Choroid plexus epithelial cell (primary cell): Measurements from ENCODE around the gene TRPC1.

ENCODE experiments used
- DNase-seq: peaks from one replicate; pipeline ENCODE4 v3.0.0-alpha.2; 2010; ENCODE audit warnings: low read depth
- H3K4me3 ChIP-seq: 2 replicates; pipeline ENCODE4 v1.5.1; 2011; ENCODE audit warnings: low read depth, mild to moderate bottlenecking, control low read depth, low read length, moderate library complexity
- TF ChIP-seq, protein P1 (sequence below): conservative IDR thresholded peaks from 2 replicates; pipeline ENCODE4 v1.5.1; 2011; ENCODE audit warnings: low read depth, mild to moderate bottlenecking, control low read depth, inconsistent platforms, low read length, moderate library complexity

The TRPC1 gene

DNA sequence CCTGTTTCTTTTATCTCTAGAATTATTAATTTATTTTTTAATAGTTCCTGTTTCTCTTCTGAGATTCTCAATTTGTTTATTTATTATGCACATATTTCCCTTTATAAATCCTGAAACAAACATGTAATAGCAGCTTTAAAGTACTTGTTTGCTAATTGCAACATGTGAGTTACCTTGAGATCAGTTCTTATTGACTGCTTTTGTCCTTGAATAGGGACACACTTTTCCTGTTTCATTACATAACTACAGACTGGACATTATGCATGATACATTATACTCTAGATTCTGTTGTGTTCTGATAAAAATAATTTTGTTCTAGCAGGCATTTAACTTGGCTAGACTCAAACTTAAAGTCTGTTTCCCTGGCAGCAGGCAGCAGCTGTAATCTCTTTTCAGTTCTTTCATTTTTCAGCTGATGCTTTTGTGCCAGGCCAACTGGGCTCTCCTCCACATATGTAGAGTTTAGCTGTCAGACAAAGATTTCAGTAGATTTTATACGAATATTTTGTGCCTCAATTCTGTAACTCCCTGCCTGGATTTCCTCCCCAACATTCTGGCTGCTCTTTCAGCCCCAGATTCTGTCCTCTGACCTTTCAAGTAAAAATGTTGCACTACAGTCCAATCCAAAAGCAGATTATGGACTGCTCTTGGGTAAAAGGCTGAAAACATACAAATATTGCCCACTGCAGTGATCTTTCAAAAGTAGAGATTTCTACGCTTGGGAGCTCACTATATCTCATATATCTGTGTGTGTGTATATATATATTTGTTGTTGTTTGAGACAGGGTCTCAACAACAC is 123.1 kb downstream of the TRPC1 start:
- TF ChIP-seq, protein P1, sequence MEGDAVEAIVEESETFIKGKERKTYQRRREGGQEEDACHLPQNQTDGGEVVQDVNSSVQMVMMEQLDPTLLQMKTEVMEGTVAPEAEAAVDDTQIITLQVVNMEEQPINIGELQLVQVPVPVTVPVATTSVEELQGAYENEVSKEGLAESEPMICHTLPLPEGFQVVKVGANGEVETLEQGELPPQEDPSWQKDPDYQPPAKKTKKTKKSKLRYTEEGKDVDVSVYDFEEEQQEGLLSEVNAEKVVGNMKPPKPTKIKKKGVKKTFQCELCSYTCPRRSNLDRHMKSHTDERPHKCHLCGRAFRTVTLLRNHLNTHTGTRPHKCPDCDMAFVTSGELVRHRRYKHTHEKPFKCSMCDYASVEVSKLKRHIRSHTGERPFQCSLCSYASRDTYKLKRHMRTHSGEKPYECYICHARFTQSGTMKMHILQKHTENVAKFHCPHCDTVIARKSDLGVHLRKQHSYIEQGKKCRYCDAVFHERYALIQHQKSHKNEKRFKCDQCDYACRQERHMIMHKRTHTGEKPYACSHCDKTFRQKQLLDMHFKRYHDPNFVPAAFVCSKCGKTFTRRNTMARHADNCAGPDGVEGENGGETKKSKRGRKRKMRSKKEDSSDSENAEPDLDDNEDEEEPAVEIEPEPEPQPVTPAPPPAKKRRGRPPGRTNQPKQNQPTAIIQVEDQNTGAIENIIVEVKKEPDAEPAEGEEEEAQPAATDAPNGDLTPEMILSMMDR: no peak
- H3K4me3 ChIP-seq: no peak overlapping the region
- no peak for DNase-seq

DNA sequence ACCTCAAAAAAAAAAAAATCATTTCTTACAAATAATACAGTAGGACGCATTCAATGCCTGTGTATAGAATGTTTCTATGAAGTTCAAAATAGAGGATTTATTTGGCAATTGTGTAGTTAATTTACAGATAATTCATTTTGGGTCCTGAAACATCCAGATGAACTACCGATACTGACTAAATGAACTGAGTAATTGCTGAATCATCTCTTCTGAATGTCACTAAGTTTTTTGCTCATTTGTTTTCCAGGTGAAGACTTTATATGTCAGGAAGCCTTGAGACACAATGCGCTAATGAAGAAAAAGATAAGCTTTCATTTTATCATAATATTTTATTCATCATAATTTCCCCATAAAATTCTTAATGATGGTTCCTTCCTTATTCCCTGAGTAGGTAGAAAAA is 125.3 kb downstream of the TRPC1 start:
- H3K4me3 ChIP-seq: no peak overlapping the region
- TF ChIP-seq, protein P1: no peak
- DNase-seq: no peak

DNA sequence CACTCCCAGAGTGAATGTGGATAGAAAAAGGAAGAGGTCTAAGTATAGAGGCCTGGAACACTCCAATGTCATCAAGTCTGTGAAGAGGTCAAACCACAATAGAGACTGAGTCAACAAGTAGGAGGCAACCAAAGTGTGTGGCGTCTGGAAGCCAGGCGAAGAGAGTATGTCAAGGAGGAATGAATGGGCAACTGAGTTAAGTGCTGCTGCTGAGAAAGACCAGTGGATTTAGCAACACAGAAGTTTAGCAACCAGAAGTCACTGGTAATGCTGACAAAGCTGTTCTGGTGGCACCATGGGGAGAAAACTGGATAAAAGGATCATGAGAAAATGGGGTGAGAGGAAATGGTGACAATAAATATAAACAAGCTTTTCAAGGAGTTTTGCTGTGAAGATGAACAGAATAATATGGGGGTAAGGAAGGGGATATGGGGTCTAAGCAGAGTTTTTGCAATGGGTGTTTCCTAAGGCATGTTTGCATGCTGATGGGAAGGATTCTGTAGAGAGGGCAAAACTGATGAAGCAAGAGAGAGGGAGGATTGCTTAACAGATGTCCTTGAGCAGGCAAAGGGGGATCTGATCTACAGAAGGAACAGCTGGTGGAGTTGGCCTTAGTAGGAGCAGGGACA is 126.7 kb downstream of the TRPC1 start:
- DNase-seq: peak; percentile 97
- no peak overlapping the region for H3K4me3 ChIP-seq
- TF ChIP-seq, protein P1: no peak

DNA sequence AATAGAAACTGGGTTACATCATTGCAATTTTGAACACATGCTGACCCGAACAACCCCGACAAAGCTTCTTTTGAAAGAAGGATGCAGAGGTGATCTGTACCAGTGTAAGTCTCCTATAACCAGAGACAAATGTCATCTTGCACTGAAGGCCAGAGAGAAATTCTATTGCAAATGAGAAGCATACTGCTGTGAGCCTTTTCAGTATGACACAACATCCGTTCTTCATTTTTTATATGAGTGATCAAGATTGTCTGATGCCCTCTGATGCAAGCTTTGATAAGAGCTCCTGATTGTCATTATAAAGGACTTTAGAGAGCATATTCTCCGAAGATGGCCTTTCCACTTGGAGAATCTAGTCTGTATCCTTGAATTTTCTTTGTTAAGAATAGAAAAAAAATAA is 128.2 kb downstream of the TRPC1 start:
- TF ChIP-seq, protein P1: no peak
- no peak for DNase-seq
- no peak overlapping the region for H3K4me3 ChIP-seq

DNA sequence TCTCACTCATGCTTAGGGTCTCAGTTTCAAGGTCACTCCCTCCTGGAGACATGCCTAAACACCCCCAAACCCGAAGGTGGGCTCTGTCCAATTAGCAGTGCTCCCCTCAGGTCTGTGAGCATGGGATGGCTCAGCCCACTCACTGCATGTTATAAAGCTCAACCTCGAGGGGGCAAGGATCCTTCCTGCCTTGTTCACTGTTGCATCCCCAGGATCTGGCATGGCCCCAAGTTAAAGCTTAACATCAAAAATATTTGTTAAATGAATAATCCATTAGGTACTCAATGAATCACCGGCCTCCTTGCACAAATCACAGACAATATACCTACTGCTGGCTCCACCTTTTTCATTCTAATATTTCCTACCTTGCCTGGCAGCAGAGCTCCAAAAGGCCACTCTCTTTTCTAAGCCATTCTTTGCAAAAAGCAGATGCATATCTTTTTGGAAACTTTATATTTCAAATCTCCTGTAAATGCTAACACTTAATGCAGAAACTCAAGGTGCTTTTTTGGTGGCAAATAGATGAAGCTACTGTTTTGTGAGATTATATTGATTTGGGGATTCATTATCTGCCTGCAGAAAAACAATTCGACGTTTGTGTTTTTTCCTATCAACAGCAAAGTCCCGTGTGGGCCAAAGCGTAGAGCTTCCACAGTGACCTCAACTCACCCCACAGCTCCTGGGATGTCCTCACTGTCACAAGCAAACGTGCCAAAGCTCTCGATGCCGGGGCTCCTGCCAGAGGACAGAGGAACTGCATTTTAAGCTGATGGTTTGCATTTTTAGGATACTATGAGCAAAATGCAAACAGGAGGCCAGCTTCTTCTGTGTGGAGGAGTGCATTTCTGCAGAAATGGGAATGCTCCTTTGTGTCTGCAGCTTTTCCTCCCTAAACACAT is 129.7 kb downstream of the TRPC1 start:
- peak; percentile 73 for DNase-seq
- TF ChIP-seq, protein P1: peak; percentile 7
- H3K4me3 ChIP-seq: no peak overlapping the region

DNA sequence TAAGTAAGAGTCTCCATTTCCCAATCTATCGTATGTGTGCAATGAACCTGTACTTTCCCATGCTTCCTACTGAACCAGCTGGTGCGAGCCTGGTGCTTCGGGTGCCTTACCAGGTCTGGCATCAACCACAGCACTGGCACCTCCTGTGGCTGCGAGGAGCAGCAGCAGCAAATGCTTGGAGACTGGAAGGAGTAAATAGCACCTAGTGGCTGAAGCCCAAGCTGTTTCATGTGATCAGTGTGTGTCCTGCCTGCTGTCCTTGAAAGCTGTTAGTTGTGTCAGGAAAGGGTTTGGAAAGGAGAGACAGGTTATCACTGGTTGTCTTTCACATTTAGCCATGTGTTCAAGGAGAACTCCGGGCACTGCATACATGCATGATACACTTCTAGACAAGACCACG is 133.2 kb downstream of the TRPC1 start:
- peak; percentile 23 for DNase-seq
- H3K4me3 ChIP-seq: no peak overlapping the region
- TF ChIP-seq, protein P1: peak; percentile 31
